HG02763 (cell line): ENCODE data around the gene C2orf72.
"Not testable (repeated sequence)": the region's sequence is repeated elsewhere in the genome, so short reads cannot be mapped to it uniquely, and the experiment has no call there.

ENCODE experiments used
- ATAC-seq: cut with Tn5 transposase; IDR thresholded peaks from one replicate; pipeline ENCODE4 v1.9.1; 2021; ENCODE audit warnings: mild to moderate bottlenecking, moderate library complexity; ENCODE audit not compliant: unreplicated experiment

Gene C2orf72

DNA sequence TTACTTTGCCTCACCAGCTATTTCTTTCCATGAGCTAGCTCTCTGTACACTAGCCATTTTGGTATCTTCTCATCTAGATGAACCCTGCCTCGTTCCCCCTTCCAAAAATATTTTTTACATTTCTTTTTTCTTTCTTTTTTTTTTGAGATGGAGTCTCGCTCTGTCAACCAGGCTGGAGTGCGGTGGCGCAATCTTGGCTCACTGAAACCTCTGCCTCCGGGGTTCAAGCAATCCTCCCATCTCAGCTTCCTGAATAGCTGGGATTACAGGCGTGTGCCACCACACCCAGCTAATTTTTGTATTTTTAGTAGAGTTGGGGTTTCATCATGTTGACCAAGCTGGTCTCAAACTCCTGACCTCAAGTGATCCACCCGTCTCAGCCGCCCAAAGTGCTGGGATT lies 30.2 kb downstream of the C2orf72 start:
- ATAC-seq: not testable (repeated sequence)

GRCh38 chr2:231068525-231069222 lies 31.4 kb downstream of the C2orf72 start:
- ATAC-seq: no peak

DNA sequence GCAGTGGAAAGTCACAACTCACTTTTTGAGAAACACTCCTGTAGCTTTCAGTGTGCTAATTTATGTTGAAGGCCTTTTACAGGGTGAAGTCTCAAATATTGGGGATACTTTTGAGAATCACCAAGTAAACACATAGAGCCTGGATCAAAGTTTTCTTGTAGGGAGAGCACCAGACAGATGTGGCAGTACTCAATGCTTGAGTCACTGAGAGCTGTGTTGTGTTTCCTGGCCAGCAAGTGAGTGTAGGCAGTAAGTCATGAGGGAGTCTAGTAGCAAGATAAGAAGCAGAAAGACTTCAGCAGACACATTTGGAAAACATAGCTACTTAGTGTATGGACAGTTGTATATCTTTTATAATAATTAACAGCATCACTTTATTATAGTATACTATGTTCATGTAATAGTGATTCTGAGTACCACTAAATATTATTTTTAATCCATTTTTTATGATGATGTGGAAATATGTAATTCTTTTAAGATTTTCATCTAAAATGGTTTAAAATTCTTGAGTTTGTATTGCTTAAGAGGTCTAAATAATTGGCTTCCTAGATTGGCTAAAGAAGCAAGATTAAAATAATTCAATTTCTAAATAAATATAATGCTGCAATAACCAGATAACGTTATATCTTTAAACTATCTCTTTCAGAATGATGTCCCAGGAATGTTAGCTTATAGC lies 32.2 kb downstream of the C2orf72 start:
- no peak for ATAC-seq

DNA sequence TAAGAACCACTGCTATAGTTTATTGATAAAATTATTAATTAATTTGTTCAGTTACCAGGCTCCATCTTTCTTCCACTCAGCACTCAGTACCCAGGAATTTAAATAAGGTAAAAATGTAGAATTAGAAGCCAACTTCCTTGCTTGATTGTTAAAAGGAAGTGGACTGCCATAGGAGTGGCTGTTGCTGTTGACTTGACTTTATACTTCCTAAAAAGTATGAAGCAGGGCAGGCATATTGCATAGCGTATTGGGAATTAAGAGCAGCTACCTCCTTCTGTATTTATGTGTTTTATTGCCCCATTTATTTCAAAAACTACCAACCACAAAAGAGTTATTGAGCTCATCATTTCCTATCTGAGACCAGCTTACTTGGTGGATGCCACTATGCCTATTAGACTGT lies 47.2 kb downstream of the C2orf72 start:
- ATAC-seq: no peak

- no peak for ATAC-seq
Measured at GRCh38 chr2:231088754-231089153, 51.4 kb downstream of the C2orf72 start.

- ATAC-seq: no peak
Measured at GRCh38 chr2:231093933-231094332, 56.6 kb downstream of the C2orf72 start.

DNA sequence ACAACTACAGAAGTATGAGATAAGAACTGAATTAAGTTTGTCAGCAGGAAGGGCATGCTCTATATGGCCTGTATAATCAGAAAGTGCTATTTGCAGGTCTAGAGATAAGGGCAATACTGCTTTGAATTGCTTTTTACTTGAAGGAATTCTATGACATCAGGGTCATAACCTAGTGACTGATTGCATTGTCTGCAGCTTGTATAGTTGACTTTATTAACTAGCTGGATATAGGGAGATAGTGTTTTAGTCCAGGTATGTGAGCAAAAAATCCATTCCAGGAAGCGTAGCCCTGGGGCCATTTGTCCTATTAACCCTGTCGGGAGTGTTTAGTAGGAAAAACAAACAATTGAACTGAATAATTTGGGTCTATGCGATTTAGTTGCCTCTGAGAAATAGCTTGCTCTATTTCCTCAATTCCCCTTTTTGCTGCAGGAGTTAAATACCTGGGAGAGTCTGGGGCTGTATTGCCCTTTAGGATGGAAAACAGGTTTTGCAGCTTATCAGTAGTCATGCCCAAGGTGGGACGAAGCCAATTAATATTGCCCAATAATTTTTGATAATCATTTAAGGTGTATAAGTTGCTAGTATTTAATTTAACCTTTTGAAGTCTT lies 57.5 kb downstream of the C2orf72 start:
- ATAC-seq: no peak
